Measurements from ENCODE around the gene ANKRD11. TPM values are rescaled to one million over a fixed set of nuclear protein-coding genes. Genes with fewer than 3 reads are reported as not detected.
"Not testable (repeated sequence)": the region's sequence is repeated elsewhere in the genome, so short reads cannot be mapped to it uniquely, and the experiment has no call there.

ANKRD11 gene
- total and polyA plus RNA-seq, 2 donors (not counting 1 experiment from before 2014, with no cell fraction given), result 41.5 to 71.2 TPM

DNA sequence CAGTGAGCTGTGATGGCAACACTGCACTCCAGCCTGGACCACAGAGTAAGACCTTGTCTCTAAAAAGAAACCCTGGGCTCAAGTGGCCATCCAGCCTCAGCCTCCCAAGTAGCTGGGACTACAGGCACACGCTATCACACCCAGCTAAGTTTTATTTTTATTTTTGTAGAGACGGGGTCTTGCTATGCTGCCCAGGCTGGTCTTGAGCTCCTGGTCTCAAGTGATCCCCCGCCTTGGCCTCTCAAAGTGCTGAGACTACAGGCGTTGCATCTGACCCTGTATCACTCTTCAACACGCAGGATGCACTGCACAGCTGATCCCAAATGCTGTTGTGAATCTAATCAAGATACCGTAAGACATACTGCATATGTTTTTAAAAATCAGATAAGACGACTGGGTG lies 23.0 kb downstream of the ANKRD11 start:
- Histone ChIP-seq H3K36me3 (ENCODE audit: control insufficient read depth, insufficient read depth, low read length) (no peaks in the 10 kb centered on the region), H3K9ac (ENCODE audit: insufficient read depth, low read length) (no peak overlapping the region), H3K27me3 (ENCODE audit: control insufficient read depth, insufficient read depth, low read length) (no peaks in the 10 kb centered on the region), H3K4me1 (ENCODE audit: control insufficient read depth, extremely low read depth, insufficient read depth, low read length) (peaks cover 6% of the 10 kb centered on the region), H4K20me1 (ENCODE audit: control insufficient read depth, extremely low read depth, insufficient read depth, low read length) (peaks cover 4% of the 10 kb centered on the region), H3K9me3 (ENCODE audit: control insufficient read depth, insufficient read depth, low read depth, low read length) (no peaks in the 10 kb centered on the region), H3K4me2 (ENCODE audit: extremely low read depth, insufficient read depth, low read length) (no peak overlapping the region), H3K4me3 (replicated peaks in 1 of 4; ENCODE audit: control extremely low read depth in 1 of 4, insufficient read depth in 1 of 4, low read depth in 3 of 4, low read length in 4 of 4) (no peak overlapping the region), H2AFZ (ENCODE audit: low read length) (no peak overlapping the region), H3K79me2 (ENCODE audit: control insufficient read depth, insufficient read depth, low read length) (peaks cover 86% of the 10 kb centered on the region), H3K27ac (ENCODE audit: insufficient read depth, low read length) (no peak overlapping the region)
- no peak for DNase-seq (ENCODE audit: low read depth in 2 of 2)
- TF ChIP-seq, protein P1, sequence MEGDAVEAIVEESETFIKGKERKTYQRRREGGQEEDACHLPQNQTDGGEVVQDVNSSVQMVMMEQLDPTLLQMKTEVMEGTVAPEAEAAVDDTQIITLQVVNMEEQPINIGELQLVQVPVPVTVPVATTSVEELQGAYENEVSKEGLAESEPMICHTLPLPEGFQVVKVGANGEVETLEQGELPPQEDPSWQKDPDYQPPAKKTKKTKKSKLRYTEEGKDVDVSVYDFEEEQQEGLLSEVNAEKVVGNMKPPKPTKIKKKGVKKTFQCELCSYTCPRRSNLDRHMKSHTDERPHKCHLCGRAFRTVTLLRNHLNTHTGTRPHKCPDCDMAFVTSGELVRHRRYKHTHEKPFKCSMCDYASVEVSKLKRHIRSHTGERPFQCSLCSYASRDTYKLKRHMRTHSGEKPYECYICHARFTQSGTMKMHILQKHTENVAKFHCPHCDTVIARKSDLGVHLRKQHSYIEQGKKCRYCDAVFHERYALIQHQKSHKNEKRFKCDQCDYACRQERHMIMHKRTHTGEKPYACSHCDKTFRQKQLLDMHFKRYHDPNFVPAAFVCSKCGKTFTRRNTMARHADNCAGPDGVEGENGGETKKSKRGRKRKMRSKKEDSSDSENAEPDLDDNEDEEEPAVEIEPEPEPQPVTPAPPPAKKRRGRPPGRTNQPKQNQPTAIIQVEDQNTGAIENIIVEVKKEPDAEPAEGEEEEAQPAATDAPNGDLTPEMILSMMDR (conservative IDR thresholded peaks at IDR 0.05 in 1 of 2, IDR thresholded peaks at IDR 0.05 in 1 of 2; ENCODE audit: low read depth in 1 of 2, low read length in 2 of 2), result no peak
- TF ChIP-seq EZH2 (IDR thresholded peaks at IDR 0.05; ENCODE audit: low read length, missing control alignments), result no peak

DNA sequence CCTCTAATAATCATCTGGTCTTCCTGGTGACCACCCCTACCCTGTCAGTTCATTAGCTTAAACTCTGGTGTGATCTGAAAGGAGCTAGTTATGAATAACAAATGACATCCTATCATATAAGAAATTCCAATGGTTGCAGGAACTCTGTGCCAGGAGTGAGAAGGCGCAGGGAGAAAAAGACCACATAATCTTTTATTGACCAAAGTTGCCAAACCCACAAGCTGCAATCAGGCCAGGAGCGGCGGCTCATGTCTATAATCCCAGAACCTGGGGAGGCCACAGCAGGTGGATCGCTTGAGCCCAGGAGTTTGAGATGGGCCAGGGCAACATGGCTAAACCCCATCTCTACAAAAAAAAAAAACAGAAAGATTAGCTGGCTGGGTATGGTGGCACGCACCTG lies 23.4 kb downstream of the ANKRD11 start:
- Histone ChIP-seq H3K9ac (ENCODE audit: insufficient read depth, low read length) (no peak overlapping the region), H3K4me2 (ENCODE audit: extremely low read depth, insufficient read depth, low read length) (no peak overlapping the region), H4K20me1 (ENCODE audit: control insufficient read depth, extremely low read depth, insufficient read depth, low read length) (peaks cover 2% of the 10 kb centered on the region), H3K27ac (ENCODE audit: insufficient read depth, low read length) (no peak overlapping the region), H3K9me3 (ENCODE audit: control insufficient read depth, insufficient read depth, low read depth, low read length) (no peaks in the 10 kb centered on the region), H3K4me1 (ENCODE audit: control insufficient read depth, extremely low read depth, insufficient read depth, low read length) (peaks cover 6% of the 10 kb centered on the region), H3K4me3 (replicated peaks in 1 of 4; ENCODE audit: control extremely low read depth in 1 of 4, insufficient read depth in 1 of 4, low read depth in 3 of 4, low read length in 4 of 4) (no peak overlapping the region), H3K27me3 (ENCODE audit: control insufficient read depth, insufficient read depth, low read length) (no peaks in the 10 kb centered on the region), H3K36me3 (ENCODE audit: control insufficient read depth, insufficient read depth, low read length) (no peaks in the 10 kb centered on the region), H2AFZ (ENCODE audit: low read length) (no peak overlapping the region), H3K79me2 (ENCODE audit: control insufficient read depth, insufficient read depth, low read length) (peaks cover 83% of the 10 kb centered on the region)
- DNase-seq (ENCODE audit: low read depth in 2 of 2), result no peak
- no peak for TF ChIP-seq EZH2 (IDR thresholded peaks at IDR 0.05; ENCODE audit: low read length, missing control alignments)
- TF ChIP-seq, protein P1 (conservative IDR thresholded peaks at IDR 0.05 in 1 of 2, IDR thresholded peaks at IDR 0.05 in 1 of 2; ENCODE audit: low read depth in 1 of 2, low read length in 2 of 2), result no peak

DNA sequence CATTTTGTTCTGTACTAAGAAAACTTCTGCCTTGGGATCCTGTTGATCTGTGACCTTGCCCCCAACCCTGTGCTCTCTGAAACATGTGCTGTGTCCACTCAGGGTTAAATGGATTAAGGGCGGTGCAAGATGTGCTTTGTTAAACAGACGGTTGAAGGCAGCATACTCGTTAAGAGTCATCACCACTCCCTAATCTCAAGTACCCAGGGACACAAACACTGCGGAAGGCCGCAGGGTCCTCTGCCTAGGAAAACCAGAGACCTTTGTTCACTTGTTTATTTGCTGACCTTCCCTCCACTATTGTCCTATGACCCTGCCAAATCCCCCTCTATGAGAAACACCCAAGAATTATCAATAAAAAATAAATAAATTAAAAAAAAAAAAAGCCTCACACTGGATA lies 27.0 kb downstream of the ANKRD11 start:
- H4K20me1 ChIP-seq (ENCODE audit: control insufficient read depth, extremely low read depth, insufficient read depth, low read length); H3K27ac ChIP-seq (ENCODE audit: insufficient read depth, low read length): not testable (repeated sequence)

DNA sequence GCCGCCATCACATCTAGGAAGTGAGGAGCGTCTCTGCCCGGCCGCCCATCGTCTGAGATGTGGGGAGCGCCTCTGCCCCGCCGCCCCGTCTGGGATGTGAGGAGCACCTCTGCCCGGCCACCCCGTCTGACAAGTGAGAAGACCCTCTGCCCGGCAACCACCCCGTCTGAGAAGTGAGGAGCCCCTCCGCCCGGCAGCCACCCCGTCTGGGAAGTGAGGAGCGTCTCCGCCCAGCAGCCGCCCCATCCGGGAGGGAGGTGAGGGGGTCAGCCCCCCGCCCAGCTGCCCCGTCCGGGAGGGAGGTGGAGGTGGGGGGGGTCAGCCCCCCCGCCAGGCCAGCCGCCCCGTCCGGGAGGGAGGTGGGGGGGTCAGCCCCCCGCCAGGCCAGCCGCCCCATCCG lies 27.7 kb downstream of the ANKRD11 start:
- not testable (repeated sequence) for H3K9me3 ChIP-seq (ENCODE audit: control insufficient read depth, insufficient read depth, low read depth, low read length); H3K9ac ChIP-seq (ENCODE audit: insufficient read depth, low read length); H2AFZ ChIP-seq (ENCODE audit: low read length); H3K4me1 ChIP-seq (ENCODE audit: control insufficient read depth, extremely low read depth, insufficient read depth, low read length); H3K36me3 ChIP-seq (ENCODE audit: control insufficient read depth, insufficient read depth, low read length); DNase-seq (ENCODE audit: low read depth in 2 of 2); H3K4me2 ChIP-seq (ENCODE audit: extremely low read depth, insufficient read depth, low read length); H4K20me1 ChIP-seq (ENCODE audit: control insufficient read depth, extremely low read depth, insufficient read depth, low read length); H3K27me3 ChIP-seq (ENCODE audit: control insufficient read depth, insufficient read depth, low read length); H3K27ac ChIP-seq (ENCODE audit: insufficient read depth, low read length); H3K4me3 ChIP-seq (replicated peaks in 1 of 4; ENCODE audit: control extremely low read depth in 1 of 4, insufficient read depth in 1 of 4, low read depth in 3 of 4, low read length in 4 of 4)
- peaks cover 81% of the 10 kb centered on the region for H3K79me2 ChIP-seq (ENCODE audit: control insufficient read depth, insufficient read depth, low read length)

More for the DNA sequence above, 27.0 kb downstream of the ANKRD11 start:
- H3K79me2 ChIP-seq (ENCODE audit: control insufficient read depth, insufficient read depth, low read length), result peaks cover 83% of the 10 kb centered on the region
- H3K27me3 ChIP-seq (ENCODE audit: control insufficient read depth, insufficient read depth, low read length); H3K4me2 ChIP-seq (ENCODE audit: extremely low read depth, insufficient read depth, low read length); H3K4me1 ChIP-seq (ENCODE audit: control insufficient read depth, extremely low read depth, insufficient read depth, low read length); H3K9me3 ChIP-seq (ENCODE audit: control insufficient read depth, insufficient read depth, low read depth, low read length); H3K9ac ChIP-seq (ENCODE audit: insufficient read depth, low read length); H3K4me3 ChIP-seq (replicated peaks in 1 of 4; ENCODE audit: control extremely low read depth in 1 of 4, insufficient read depth in 1 of 4, low read depth in 3 of 4, low read length in 4 of 4); H2AFZ ChIP-seq (ENCODE audit: low read length); H3K36me3 ChIP-seq (ENCODE audit: control insufficient read depth, insufficient read depth, low read length); DNase-seq (ENCODE audit: low read depth in 2 of 2): not testable (repeated sequence)

DNA sequence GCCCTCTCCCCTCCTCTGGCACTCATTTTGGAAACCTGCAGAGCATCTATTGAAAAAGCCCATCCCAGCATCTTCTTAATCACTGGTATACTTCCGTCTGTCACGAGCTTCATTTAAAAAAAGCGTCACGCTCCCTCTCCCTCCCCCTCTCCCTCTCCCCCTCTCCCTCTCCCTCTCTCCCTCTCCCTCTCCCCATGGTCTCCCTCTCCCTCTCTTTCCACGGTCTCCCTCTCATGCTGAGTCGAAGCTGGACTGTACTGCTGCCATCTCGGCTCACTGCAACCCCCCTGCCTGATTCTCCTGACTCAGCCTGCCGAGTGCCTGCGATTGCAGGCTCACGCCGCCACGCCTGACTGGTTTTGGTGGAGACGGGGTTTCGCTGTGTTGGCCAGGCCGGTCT lies 28.5 kb downstream of the ANKRD11 start:
- not testable (repeated sequence) for H4K20me1 ChIP-seq (ENCODE audit: control insufficient read depth, extremely low read depth, insufficient read depth, low read length); H3K27me3 ChIP-seq (ENCODE audit: control insufficient read depth, insufficient read depth, low read length); H3K4me3 ChIP-seq (replicated peaks in 1 of 4; ENCODE audit: control extremely low read depth in 1 of 4, insufficient read depth in 1 of 4, low read depth in 3 of 4, low read length in 4 of 4); H3K4me1 ChIP-seq (ENCODE audit: control insufficient read depth, extremely low read depth, insufficient read depth, low read length); H3K9ac ChIP-seq (ENCODE audit: insufficient read depth, low read length); H3K9me3 ChIP-seq (ENCODE audit: control insufficient read depth, insufficient read depth, low read depth, low read length); H2AFZ ChIP-seq (ENCODE audit: low read length); H3K4me2 ChIP-seq (ENCODE audit: extremely low read depth, insufficient read depth, low read length); H3K27ac ChIP-seq (ENCODE audit: insufficient read depth, low read length); DNase-seq (ENCODE audit: low read depth in 2 of 2); H3K36me3 ChIP-seq (ENCODE audit: control insufficient read depth, insufficient read depth, low read length)
- peaks cover 79% of the 10 kb centered on the region for H3K79me2 ChIP-seq (ENCODE audit: control insufficient read depth, insufficient read depth, low read length)
